Esophagus squamous epithelium (tissue), 5 donors: ENCODE results near the gene ZNFX1. TPM values are rescaled to one million over a fixed set of nuclear protein-coding genes. Genes with fewer than 3 reads are reported as not detected.

Experiments
- DNase-seq: peaks from one replicate; lab custom pipeline; 2025; lab: John Stamatoyannopoulos, UW
- H3K27ac ChIP-seq, 4 donors: fragments of 200-600 bp; sonication (generic); one replicate each; pipeline ENCODE4 v1.5.1; 2016 to 2019; ENCODE audit warnings: mild to moderate bottlenecking in 1 of 4
- H3K27me3 ChIP-seq, 4 donors: fragments of 200-600 bp; sonication (generic); 1 replicate in 3 of 4; 2 replicates in 1 of 4; pipeline versions ENCODE4 v1.5.1 to v1.6.0; 2017 to 2021; ENCODE audit warnings: antibody characterized with exemption in 1 of 4
- H3K36me3 ChIP-seq, 3 donors: fragments of 200-600 bp; sonication (generic); one replicate each; pipeline ENCODE4 v1.5.1; 2016 to 2019
- H3K4me1 ChIP-seq, 3 donors: fragments of 200-600 bp; sonication (generic); one replicate each; pipeline ENCODE4 v1.5.1; 2017 to 2019
- H3K4me3 ChIP-seq, 4 donors: fragments of 200-600 bp; sonication (generic); 1 replicate in 3 of 4; 2 replicates in 1 of 4; pipeline ENCODE4 v1.5.1; 2016 to 2019; ENCODE audit warnings: mild to moderate bottlenecking in 2 of 4, moderate library complexity in 1 of 4
- H3K9me3 ChIP-seq, 3 donors: fragments of 200-600 bp; sonication (generic); one replicate each; pipeline ENCODE4 v1.5.1; 2016 to 2019
- POLR2A ChIP-seq, 4 donors: fragments of 450-650 bp; IDR thresholded peaks; one replicate each; pipeline ENCODE4 v1.6.1; 2017; ENCODE audit warnings: antibody characterized with exemption in 4 of 4, mild to moderate bottlenecking in 4 of 4, moderate library complexity in 3 of 4
- WGBS, 2 donors: methylation state at CpG; one replicate each; pipeline ENCODE4 v1.1.5; 2018; 5-methylcytosine and 5-hydroxymethylcytosine counted together
- intact Hi-C: fragments of 100-400 bp; cut with DNase I; formaldehyde crosslinking; loops from one replicate; pipeline ENCODE4 v1.15.0; 2022
- total RNA-seq, 4 donors: library from RNA; depleted of rRNA; stranded (reverse); fragments of >200 nt; gene quantifications; one replicate each; pipeline ENCODE4 v1.1.0, GENCODE V29; 2016
- TF ChIP-seq, protein P1 (sequence below), 6 experiments: fragments of 450-650 bp in 4 of 6; fragments of 200-600 bp in 2 of 6; sonication (generic) in 2 of 6; IDR thresholded peaks; one replicate each; pipeline ENCODE4 v1.5.1; 2016 to 2019; ENCODE audit warnings: antibody characterized with exemption in 6 of 6, mild to moderate bottlenecking in 4 of 6, moderate library complexity in 4 of 6
- donor health status: DM: yes; HTN: yes; CAD: no.

Gene ZNFX1
- total RNA-seq, 4 donors from 2014 or later, result 12.8 to 25.2 (median 17.9) TPM

DNA sequence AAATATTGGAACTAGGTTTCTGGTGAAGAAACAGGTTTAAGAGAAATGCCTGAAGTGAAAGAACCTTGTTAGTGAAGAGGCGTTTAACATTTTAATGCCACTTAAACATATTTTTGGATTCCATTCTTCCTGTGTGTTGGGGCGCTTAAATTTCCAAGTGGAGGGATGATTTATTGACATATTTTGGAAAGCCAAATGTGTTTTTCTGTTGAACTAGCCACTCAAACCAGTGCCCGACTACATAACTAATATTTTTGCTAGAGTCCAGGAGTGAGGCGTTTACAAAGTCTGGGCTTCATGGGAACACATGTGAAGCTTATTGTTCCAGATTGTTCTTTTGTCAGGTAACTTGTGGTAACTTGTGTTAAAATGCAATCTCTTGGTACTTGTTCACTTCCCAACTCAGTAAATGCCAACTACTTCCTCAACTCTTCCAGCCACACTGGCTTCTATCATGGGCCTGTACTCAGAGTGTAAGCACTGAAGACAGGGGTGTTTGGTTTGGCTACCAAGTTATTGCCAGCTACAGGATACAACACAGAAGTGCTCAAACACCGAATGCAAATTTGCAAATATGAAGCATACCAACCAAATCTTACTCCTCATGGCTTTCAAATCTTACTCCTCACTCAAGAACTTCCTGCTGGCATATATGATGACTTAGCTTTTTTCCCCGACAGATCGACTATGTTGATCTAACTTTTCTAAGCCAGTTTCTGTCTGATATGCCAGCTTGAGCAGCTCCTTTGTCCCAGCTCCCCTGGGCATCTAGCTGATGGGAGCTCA lies 2.0 kb upstream of the ZNFX1 start:
- peaks cover 0 to 51% (median 22%) of the 10 kb centered on the region in 3 donors for H3K9me3 ChIP-seq
- peak overlapping the region in 3 of 4 donors; percentile 95 to 99 (median 95) for H3K27ac ChIP-seq
- 27 to 36% methylated on average over 7 of the region's 7 CpGs for WGBS, 2 donors
- intact Hi-C loops, result no loop called here
- TF ChIP-seq, protein P1, sequence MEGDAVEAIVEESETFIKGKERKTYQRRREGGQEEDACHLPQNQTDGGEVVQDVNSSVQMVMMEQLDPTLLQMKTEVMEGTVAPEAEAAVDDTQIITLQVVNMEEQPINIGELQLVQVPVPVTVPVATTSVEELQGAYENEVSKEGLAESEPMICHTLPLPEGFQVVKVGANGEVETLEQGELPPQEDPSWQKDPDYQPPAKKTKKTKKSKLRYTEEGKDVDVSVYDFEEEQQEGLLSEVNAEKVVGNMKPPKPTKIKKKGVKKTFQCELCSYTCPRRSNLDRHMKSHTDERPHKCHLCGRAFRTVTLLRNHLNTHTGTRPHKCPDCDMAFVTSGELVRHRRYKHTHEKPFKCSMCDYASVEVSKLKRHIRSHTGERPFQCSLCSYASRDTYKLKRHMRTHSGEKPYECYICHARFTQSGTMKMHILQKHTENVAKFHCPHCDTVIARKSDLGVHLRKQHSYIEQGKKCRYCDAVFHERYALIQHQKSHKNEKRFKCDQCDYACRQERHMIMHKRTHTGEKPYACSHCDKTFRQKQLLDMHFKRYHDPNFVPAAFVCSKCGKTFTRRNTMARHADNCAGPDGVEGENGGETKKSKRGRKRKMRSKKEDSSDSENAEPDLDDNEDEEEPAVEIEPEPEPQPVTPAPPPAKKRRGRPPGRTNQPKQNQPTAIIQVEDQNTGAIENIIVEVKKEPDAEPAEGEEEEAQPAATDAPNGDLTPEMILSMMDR (IDR thresholded peaks at IDR 0.05), result no peak
- no peak for TF ChIP-seq POLR2A (IDR thresholded peaks at IDR 0.05)
- no peaks in the 10 kb centered on the region for H3K27me3 ChIP-seq
- H3K4me1 ChIP-seq, result peaks cover 11 to 83% (median 58%) of the 10 kb centered on the region in 3 donors
- peaks cover 44 to 64% (median 45%) of the 10 kb centered on the region in 3 donors for H3K36me3 ChIP-seq
- no peak for DNase-seq
- H3K4me3 ChIP-seq, result peak overlapping the region; percentile 86 to 97 (median 92)

DNA sequence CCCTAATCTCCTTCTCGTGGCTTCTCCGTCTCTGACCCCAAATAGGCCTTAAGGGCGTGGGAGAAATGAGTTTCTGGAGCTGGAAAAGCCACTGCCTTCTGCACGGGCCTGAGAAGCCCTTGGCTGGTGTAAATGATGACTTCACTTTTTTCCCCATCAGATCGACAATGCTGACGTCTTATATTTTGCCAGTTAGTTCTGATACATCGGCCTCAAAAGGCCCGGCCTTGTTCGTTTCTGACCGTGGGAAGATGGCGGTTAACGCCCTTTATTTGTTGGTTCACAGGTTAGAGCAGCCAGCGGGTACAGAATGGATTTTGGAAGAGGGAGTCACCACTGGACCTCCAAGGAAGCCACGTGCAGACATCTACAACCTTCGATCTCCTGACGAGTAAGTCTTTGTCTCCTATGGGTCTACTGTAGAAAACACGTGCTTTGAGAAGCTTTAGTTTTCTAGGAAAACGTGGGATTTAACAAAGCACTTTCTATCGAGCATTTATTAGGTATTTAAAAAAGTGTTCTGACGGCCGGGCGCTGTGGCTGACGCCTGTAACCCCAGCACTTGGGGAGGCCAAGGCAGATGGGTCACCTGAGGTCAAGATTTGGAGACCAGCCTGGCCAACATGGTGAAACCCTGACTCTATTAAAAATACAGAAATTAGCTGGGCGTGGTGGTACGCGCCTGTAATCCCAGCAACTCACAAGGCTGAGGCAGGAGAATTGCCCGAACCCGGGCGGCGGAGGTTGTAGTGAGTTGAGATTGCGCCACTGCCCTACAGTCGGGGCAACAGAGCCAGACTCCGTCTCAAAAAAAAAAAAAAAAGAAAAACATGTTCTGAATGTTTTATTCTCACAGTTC lies 1.2 kb upstream of the ZNFX1 start:
- TF ChIP-seq POLR2A (IDR thresholded peaks at IDR 0.05), result no peak
- TF ChIP-seq, protein P1 (IDR thresholded peaks at IDR 0.05), result peak in 1 of 6 experiments; percentile 1
- intact Hi-C loops, result no loop called here
- Histone ChIP-seq H3K27me3 (no peaks in the 10 kb centered on the region), H3K36me3 (peaks cover 37 to 62% (median 37%) of the 10 kb centered on the region in 3 donors), H3K27ac (peak overlapping the region; percentile 95 to 99 (median 97)), H3K4me3 (peak overlapping the region; percentile 86 to 97 (median 92)), H3K4me1 (peaks cover 11 to 80% (median 56%) of the 10 kb centered on the region in 3 donors), H3K9me3 (peaks cover 0 to 43% (median 20%) of the 10 kb centered on the region in 3 donors)
- WGBS, 2 donors, result 3 to 8% methylated on average over 29 to 33 of the region's 33 CpGs
- DNase-seq, result no peak

DNA sequence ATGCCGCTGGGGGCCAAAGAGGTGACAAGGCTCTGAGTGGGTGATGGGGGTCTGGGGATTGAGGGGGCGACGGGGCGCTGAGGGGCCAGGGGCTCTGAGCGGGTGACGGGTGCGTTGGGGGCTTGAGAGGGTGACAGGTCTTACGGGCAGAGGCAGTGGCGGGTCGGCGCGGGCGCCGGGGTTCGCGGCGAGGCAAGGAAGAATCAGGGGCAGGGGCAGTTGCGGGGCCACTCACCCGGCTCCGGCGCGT lies 146 bp downstream of the ZNFX1 start:
- WGBS, 2 donors, result 1 to 2% methylated on average over 13 to 15 of the region's 22 CpGs
- H3K9me3 ChIP-seq, result peaks cover 0 to 30% (median 16%) of the 10 kb centered on the region in 3 donors
- peak overlapping the region; percentile 95 to 99 (median 97) for H3K27ac ChIP-seq
- intact Hi-C loops, result no loop called here
- peaks cover 11 to 80% (median 44%) of the 10 kb centered on the region in 3 donors for H3K4me1 ChIP-seq
- DNase-seq, result no peak
- H3K36me3 ChIP-seq, result peaks cover 26 to 62% (median 29%) of the 10 kb centered on the region in 3 donors
- peak overlapping the region; percentile 86 to 97 (median 92) for H3K4me3 ChIP-seq
- TF ChIP-seq, protein P1 (IDR thresholded peaks at IDR 0.05), result no peak
- TF ChIP-seq POLR2A (IDR thresholded peaks at IDR 0.05), result peak in 3 of 4 donors; percentile 60 to 91 (median 84)
- H3K27me3 ChIP-seq, result no peaks in the 10 kb centered on the region

DNA sequence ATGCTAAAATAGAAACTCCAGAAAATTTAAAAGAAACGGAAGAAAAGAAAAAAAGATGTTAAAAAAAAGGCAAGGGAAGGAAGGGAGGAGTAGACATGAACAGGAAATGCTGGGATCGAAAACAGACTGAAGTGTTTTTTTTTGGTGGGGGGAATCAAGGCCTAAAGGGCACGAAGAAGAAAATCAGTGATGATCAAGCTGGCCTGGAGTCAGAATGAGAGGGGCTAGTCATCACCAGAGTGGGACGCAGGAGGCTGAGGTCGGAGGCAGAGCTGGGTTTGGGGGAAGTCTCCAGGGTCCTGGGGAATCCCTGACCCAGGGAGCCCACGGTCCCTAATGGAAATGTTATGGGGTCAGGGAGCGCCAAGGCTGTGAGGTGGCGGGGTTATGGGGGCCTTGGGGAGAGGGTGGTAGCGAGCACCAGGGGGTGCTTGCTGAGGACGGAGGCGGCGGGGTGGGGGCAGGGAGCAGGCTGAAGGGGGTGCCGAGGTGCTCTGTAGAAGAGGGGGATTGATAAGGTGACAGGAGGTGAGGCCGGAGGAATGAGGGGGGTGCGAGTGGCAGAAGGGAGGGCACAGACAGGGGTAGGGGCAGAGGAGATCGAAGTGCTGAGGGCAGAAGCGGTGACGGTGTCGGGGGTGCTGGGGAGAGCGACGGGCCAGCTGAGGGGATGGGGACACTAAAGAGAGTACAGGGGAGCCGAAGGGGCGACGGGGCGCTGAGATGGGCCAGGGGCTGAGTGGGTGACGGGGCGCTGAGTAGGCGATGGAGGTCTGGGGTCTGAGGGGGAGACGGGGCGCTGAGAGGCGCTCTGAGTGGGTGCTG lies 684 bp downstream of the ZNFX1 start:
- Histone ChIP-seq H3K27me3 (no peaks in the 10 kb centered on the region), H3K9me3 (peaks cover 0 to 24% (median 16%) of the 10 kb centered on the region in 3 donors), H3K36me3 (peaks cover 21 to 62% (median 24%) of the 10 kb centered on the region in 3 donors), H3K27ac (peak overlapping the region; percentile 95 to 99 (median 97)), H3K4me1 (peaks cover 11 to 80% (median 38%) of the 10 kb centered on the region in 3 donors), H3K4me3 (peak overlapping the region; percentile 86 to 97 (median 92))
- no peak for DNase-seq
- 1% methylated on average over 27 to 28 of the region's 31 CpGs for WGBS, 2 donors
- TF ChIP-seq, protein P1 (IDR thresholded peaks at IDR 0.05), result no peak
- no peak for TF ChIP-seq POLR2A (IDR thresholded peaks at IDR 0.05)
- intact Hi-C loops, result no loop called here
